ENCODE data around the gene TRPV4.

- TF ChIP-seq CTCF (IDR thresholded peaks at IDR 0.05) = no peak
- TF ChIP-seq EP300 (IDR thresholded peaks at IDR 0.05) = no peak
- no peak for TF ChIP-seq POLR2AphosphoS5 (IDR thresholded peaks at IDR 0.05)
These were observed 24.5 kb upstream of the TRPV4 start for GRCh38 chr12:109857715-109858114.
